ENCODE measurements around the gene HFE.
A peak's percentile ranks its signal among the peaks of the same experiment; 100 is the strongest.

The HFE gene

DNA sequence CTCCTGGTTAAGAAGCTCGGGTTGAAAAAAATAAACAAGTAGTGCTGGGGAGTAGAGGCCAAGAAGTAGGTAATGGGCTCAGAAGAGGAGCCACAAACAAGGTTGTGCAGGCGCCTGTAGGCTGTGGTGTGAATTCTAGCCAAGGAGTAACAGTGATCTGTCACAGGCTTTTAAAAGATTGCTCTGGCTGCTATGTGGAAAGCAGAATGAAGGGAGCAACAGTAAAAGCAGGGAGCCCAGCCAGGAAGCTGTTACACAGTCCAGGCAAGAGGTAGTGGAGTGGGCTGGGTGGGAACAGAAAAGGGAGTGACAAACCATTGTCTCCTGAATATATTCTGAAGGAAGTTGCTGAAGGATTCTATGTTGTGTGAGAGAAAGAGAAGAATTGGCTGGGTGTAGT, 2.0 kb downstream of the HFE start:
- Histone ChIP-seq H3K9ac (ENCODE audit: low read length) (no peak overlapping the region), H3K27ac (ENCODE audit: low read length) (no peak overlapping the region), H3K4me3 (ENCODE audit: low read length) (no peak overlapping the region), H3K4me1 (ENCODE audit: low read length) (peaks cover 29% of the 10 kb centered on the region), H3K4me2 (ENCODE audit: low read length) (no peak overlapping the region), H2AFZ (ENCODE audit: low read depth, low read length) (no peak overlapping the region), H3K79me2 (ENCODE audit: low read length) (no peaks in the 10 kb centered on the region), H3K9me3 (ENCODE audit: insufficient read depth, low read length) (no peaks in the 10 kb centered on the region), H4K20me1 (ENCODE audit: insufficient read depth, low read length) (no peaks in the 10 kb centered on the region), H3K27me3 (ENCODE audit: low read depth, low read length) (no peaks in the 10 kb centered on the region), H3K36me3 (replicated peaks; ENCODE audit: low read depth, low read length) (peaks cover 7% of the 10 kb centered on the region)
- TF ChIP-seq, protein P1, sequence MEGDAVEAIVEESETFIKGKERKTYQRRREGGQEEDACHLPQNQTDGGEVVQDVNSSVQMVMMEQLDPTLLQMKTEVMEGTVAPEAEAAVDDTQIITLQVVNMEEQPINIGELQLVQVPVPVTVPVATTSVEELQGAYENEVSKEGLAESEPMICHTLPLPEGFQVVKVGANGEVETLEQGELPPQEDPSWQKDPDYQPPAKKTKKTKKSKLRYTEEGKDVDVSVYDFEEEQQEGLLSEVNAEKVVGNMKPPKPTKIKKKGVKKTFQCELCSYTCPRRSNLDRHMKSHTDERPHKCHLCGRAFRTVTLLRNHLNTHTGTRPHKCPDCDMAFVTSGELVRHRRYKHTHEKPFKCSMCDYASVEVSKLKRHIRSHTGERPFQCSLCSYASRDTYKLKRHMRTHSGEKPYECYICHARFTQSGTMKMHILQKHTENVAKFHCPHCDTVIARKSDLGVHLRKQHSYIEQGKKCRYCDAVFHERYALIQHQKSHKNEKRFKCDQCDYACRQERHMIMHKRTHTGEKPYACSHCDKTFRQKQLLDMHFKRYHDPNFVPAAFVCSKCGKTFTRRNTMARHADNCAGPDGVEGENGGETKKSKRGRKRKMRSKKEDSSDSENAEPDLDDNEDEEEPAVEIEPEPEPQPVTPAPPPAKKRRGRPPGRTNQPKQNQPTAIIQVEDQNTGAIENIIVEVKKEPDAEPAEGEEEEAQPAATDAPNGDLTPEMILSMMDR (IDR thresholded peaks at IDR 0.05; ENCODE audit: low read depth, low read length) = no peak
- no peak for TF ChIP-seq EZH2phosphoT487 (IDR thresholded peaks at IDR 0.05; ENCODE audit: low read depth)

- H3K27ac ChIP-seq (ENCODE audit: low read length) = no peak overlapping the region; the same call in 1 of the 2 replicates
- peaks cover 7% of the 10 kb centered on the region for H3K36me3 ChIP-seq (replicated peaks; ENCODE audit: low read depth, low read length)
- H3K4me1 ChIP-seq (ENCODE audit: low read length) = peaks cover 37% of the 10 kb centered on the region
- no peak overlapping the region for H2AFZ ChIP-seq (ENCODE audit: low read depth, low read length)
- H3K9ac ChIP-seq (ENCODE audit: low read length) = no peak overlapping the region
- TF ChIP-seq EZH2phosphoT487 (IDR thresholded peaks at IDR 0.05; ENCODE audit: low read depth) = no peak
- TF ChIP-seq, protein P1 (IDR thresholded peaks at IDR 0.05; ENCODE audit: low read depth, low read length) = no peak
- no peak overlapping the region; the same call in 1 of the 2 replicates for H3K4me3 ChIP-seq (ENCODE audit: low read length)
- no peaks in the 10 kb centered on the region for H3K79me2 ChIP-seq (ENCODE audit: low read length)
- H3K27me3 ChIP-seq (ENCODE audit: low read depth, low read length) = no peaks in the 10 kb centered on the region
- H3K4me2 ChIP-seq (ENCODE audit: low read length) = peak overlapping the region; percentile 32
- H3K9me3 ChIP-seq (ENCODE audit: insufficient read depth, low read length) = no peaks in the 10 kb centered on the region
- no peaks in the 10 kb centered on the region for H4K20me1 ChIP-seq (ENCODE audit: insufficient read depth, low read length)
Observed at GRCh38 chr6:26092443-26092842, 5.2 kb downstream of the HFE start.

DNA sequence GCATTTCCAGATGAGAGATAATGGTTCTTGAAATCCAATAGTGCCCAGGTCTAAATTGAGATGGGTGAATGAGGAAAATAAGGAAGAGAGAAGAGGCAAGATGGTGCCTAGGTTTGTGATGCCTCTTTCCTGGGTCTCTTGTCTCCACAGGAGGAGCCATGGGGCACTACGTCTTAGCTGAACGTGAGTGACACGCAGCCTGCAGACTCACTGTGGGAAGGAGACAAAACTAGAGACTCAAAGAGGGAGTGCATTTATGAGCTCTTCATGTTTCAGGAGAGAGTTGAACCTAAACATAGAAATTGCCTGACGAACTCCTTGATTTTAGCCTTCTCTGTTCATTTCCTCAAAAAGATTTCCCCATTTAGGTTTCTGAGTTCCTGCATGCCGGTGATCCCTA, 6.8 kb downstream of the HFE start:
- Histone ChIP-seq H3K9ac (ENCODE audit: low read length) (no peak overlapping the region), H3K4me1 (ENCODE audit: low read length) (peaks cover 29% of the 10 kb centered on the region), H4K20me1 (ENCODE audit: insufficient read depth, low read length) (no peaks in the 10 kb centered on the region), H3K79me2 (ENCODE audit: low read length) (no peaks in the 10 kb centered on the region), H3K4me2 (ENCODE audit: low read length) (no peak overlapping the region), H3K4me3 (ENCODE audit: low read length) (no peak overlapping the region), H3K27ac (ENCODE audit: low read length) (no peak overlapping the region), H3K9me3 (ENCODE audit: insufficient read depth, low read length) (no peaks in the 10 kb centered on the region), H3K27me3 (ENCODE audit: low read depth, low read length) (no peaks in the 10 kb centered on the region), H3K36me3 (replicated peaks; ENCODE audit: low read depth, low read length) (peaks cover 7% of the 10 kb centered on the region), H2AFZ (ENCODE audit: low read depth, low read length) (no peak overlapping the region)
- TF ChIP-seq, protein P1 (IDR thresholded peaks at IDR 0.05; ENCODE audit: low read depth, low read length) = no peak
- TF ChIP-seq EZH2phosphoT487 (IDR thresholded peaks at IDR 0.05; ENCODE audit: low read depth) = no peak

GRCh38 chr6:26097268-26097875, 10.1 kb downstream of the HFE start:
- peaks cover 22% of the 10 kb centered on the region for H3K4me1 ChIP-seq (ENCODE audit: low read length)
- H3K9me3 ChIP-seq (ENCODE audit: insufficient read depth, low read length) = no peaks in the 10 kb centered on the region
- H3K27me3 ChIP-seq (ENCODE audit: low read depth, low read length) = no peaks in the 10 kb centered on the region
- peak overlapping the region; percentile 55; the same call in 1 of the 2 replicates for H2AFZ ChIP-seq (ENCODE audit: low read depth, low read length)
- no peaks in the 10 kb centered on the region for H3K79me2 ChIP-seq (ENCODE audit: low read length)
- H3K36me3 ChIP-seq (replicated peaks; ENCODE audit: low read depth, low read length) = no peaks in the 10 kb centered on the region
- H3K9ac ChIP-seq (ENCODE audit: low read length) = no peak overlapping the region
- no peaks in the 10 kb centered on the region for H4K20me1 ChIP-seq (ENCODE audit: insufficient read depth, low read length)
- no peak for TF ChIP-seq EZH2phosphoT487 (IDR thresholded peaks at IDR 0.05; ENCODE audit: low read depth)
- TF ChIP-seq, protein P1 (IDR thresholded peaks at IDR 0.05; ENCODE audit: low read depth, low read length) = peak; percentile 70
- H3K4me2 ChIP-seq (ENCODE audit: low read length) = peak overlapping the region; percentile 68
- no peak overlapping the region for H3K4me3 ChIP-seq (ENCODE audit: low read length)
- no peak overlapping the region for H3K27ac ChIP-seq (ENCODE audit: low read length)
